Measurements from ENCODE around the gene TMTC2.
"Not testable (repeated sequence)": the region's sequence is repeated elsewhere in the genome, so short reads cannot be mapped to it uniquely, and the experiment has no call there.

The TMTC2 gene

DNA sequence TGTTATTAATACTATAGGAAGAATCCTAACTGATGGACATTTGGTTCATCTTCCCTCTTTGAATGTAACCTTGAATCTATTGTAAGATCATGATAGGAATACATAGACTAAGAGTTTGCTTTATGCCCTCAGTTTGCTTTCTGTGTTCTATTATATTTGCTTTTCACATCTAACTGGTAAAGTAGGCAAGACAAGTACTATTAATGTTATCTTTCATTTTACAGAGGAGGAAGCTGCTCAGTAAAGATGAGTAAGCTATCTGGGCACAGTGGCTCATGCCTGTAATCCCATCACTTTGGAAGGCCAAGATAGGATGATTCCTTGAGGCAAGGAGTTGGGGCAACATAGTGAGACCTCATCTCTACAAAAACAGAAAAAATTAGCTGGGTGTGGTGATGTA, 103.0 kb downstream of the TMTC2 start:
- no peak for DNase-seq (ENCODE audit: low spot score)

DNA sequence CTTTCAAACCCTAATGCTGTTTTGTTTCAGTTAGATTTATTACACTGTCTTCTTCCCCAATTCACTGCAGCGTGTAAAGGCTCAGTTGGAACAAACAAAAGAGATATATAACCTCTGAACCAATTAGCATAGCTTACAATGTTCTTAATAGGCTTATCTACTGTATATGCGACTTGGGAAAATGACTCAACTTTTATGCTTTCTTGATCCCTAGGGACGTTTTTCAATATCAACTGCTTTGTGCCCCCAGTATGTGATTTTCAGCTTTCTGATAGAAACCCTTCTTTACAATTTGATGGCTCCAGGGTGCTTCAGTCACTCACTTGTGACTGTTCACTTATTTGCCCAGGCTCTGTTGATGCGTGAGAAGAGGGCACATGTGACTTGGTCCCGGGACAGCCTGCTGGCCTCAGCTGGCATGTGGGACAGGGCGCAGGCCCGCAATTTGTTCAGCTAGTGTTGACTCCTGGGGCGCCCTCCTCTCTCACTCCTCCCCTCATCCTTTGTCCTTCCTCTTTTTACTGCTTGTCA, 107.1 kb downstream of the TMTC2 start:
- no peak for DNase-seq (ENCODE audit: low spot score)

DNA sequence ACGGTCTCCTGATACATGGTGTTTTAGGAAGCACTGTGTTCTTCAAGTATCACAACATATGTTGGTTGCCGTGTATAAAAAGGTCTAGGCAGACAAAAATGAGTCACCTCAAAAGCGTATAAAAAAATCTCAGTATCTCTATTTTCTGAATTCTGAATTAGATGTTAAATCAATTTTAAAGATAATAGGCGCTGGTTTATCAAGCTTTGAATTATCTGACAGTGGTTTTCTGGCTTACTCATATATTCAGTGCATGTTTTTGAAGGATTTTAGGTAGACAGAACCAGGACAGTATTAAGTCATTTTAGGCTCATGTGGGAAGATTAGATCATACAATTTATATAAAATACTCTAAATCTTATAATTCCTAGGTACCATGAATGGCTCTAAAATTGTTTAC, 110.8 kb downstream of the TMTC2 start:
- DNase-seq (ENCODE audit: low spot score): no peak

DNA sequence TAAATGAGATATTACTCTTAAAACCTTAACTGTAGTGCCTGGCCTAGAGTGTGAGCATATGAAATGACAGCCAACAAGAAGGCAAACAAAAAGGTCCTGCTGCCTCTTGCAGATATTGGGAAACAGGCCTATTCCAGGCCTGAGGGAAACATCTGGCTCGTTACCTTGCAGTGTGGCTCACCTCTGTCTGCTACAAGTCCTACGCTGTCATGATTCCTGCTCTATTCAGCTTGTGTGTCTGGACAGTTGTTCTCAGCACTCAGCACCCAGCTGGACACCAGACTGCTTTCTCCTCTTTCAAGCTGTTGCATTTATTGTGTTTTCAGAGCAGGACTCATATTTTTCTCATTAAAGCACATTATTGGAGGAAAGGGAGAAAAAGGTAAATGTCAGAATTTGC, 113.5 kb downstream of the TMTC2 start:
- no peak for DNase-seq (ENCODE audit: low spot score)

DNA sequence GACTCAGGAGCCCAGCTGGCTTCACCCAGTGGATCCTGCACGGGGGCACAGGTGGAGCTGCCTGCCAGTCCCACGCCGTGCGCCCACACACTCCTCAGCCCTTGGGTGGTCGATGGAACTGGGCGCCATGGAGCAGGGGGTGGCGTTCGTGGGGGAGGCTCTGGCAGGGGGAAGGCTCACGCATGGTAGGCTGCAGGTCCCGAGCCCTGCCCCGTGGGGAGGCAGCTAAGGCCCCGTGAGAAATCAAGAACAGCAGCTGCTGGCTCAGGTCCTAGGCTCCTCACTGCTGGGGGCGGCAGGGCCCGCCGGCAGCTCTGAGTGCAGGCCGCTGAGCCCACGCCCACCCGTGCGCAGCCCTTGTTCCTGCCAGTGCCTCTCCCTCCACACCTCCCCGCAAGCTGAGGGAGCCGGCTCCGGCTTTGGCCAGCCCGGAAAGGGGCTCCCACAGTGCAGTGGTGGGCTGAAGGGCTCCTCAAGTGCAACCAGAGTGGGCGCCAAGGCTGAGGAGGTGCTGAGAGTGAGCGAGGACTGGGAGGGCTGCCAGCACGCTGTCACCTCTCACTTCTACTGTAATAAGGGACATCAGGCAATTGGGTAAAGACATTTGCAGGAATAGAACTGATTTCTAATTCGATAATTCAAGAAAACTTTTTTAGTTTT, 115.4 kb downstream of the TMTC2 start:
- DNase-seq (ENCODE audit: low spot score): no peak

DNA sequence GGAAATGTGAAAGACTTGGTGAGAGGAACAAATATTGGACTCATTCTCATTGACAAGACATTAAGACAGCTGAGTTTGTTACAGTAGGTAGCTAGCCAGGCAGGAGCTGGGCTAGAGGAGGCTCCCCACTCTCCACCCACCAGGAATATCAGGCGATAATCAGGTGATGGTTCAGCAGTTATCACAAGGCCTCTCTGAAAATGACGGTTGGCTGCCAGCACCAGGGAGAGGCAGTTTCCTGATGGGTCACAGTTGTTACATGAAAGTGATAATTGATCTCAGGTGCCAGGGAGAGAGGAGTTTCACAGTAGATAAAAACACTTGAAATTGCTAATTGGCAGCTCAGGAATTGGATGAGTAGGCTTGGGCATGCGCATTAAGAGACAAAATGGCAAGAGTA, 116.5 kb downstream of the TMTC2 start:
- DNase-seq (ENCODE audit: low spot score): no peak

DNA sequence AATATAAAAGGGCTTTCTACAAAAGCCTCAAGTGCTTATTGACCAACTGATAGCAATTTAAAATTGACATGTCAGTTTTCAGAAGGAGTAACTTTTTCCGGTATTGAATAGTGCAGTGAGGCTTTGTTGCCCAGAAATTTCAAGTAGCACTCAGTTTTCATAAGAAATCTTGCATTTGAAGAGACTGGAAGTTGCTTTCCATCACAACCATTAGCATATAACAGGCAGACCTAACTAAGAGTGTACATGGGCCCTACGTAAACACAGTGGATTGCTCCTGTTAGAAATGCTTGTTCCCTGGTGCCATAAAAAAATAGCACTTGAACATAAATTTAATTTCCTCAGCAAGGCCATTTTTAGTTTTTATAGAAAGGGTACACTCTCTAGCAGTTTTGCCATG, 117.9 kb downstream of the TMTC2 start:
- DNase-seq (ENCODE audit: low spot score): no peak

DNA sequence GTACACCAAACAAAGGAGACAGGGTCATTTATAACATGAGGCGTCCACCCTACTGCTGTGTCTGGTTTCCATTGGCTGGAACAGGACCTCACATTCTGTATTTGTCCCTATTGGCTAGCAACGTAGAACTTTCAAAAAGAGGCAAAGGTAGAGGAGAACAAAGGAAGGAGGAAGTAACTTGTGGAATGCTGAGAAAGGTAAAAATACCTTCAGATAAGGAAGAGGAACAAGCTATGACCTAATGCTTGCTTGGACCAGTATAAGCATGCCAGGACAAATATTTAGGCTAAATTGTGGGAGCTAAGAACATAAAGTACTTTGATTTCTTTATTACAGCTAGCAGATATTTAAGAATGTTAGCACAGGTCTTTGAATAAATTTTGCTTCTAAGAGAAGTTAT, 118.3 kb downstream of the TMTC2 start:
- not testable (repeated sequence) for DNase-seq (ENCODE audit: low spot score)

DNA sequence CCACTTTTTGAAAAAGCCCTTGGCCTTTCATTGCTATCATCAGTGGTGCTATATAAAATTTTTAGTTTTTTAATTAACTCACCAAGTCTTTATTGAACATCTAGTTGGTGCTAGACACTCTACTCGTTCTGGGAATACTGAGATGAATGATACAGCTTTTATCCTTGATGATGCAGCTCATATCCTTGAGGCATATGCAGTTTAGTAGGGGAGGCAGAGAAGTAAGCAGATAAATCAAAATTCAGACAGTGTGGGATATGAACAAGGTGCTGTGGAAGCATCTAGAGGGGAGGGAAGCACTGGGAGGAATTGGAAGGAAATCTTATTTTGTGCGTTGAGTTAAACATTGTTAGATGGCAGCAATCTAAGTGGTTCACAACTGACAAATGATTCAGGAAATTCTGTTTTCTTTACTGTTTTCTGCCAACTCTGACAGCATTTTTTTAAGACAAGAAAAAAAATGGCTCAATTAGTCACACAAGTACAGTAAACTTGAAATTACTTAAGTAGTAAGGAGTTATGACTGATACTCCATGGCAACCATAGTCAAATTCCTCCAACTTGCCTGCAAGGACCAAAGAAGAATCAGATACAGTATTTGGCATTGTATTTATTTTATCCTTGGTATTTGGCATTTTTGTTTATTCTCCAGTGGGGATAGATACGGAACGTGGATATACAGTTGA, 119.2 kb downstream of the TMTC2 start:
- DNase-seq (ENCODE audit: low spot score): no peak

DNA sequence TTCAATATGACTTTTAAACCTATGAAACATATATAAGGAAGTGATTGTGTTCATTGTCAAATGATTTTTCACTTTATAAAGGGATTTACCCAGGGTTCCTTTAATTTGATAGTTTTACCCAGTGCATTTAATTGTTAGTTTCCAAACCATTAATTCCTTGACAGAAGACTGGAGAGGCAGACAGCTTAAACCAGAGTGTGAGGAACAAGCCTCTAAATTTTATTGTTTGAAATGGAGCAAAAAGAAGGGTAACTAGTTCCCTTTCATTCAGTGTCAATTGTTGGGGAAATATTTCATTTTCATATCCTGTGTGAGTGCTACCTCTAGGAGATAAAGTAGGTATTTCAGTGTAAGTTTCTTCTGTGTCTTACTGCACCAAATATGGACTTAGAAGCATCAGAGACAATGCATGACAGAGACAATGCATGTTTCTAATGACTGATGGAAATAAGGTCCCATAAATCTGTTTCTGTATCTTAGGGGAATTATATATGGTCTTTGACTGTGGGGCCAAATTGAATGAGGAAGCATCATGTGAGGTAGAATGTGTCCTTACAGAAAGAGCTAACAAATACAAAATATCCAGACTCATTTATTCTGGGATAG, 120.5 kb downstream of the TMTC2 start:
- no peak for DNase-seq (ENCODE audit: low spot score)

DNA sequence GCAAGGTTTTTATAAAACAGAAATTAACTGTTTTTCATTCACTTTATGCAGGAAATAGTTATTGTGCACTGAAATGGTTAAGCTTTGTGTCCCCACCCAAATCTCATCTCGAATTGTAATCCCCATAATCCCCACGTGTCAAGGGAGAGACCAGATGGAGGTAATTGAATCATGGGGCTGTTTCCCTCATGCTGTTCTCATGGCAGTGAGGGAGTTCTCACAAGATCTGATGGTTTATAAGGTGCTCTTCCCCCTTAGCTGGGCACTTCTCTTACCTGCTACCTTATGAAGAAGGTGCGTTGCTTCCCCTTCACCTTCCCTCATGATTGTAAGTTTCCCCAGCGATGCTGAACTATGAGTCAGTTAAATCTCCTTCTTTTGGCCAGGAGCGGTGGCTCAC, 123.9 kb downstream of the TMTC2 start:
- DNase-seq (ENCODE audit: low spot score): no peak

DNA sequence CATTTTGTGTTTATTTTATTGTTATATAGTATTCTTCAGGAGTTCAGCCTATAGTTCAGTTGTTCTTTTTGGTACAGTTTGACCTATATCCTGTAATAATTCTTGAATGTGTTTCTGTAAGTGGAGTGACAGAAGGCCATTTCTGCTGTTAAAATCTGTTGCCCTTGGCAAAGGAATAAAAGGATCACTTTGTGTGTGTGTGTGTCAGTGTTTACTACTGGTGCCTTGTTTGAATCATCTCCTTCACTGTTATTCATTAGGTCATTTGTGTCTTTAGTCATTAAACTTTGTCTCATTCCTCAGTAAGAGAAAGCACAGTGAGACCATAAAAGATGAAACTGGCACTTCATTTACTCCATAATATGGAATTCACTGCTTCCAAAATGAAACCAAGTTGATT, 130.7 kb downstream of the TMTC2 start:
- no peak for DNase-seq (ENCODE audit: low spot score)

DNA sequence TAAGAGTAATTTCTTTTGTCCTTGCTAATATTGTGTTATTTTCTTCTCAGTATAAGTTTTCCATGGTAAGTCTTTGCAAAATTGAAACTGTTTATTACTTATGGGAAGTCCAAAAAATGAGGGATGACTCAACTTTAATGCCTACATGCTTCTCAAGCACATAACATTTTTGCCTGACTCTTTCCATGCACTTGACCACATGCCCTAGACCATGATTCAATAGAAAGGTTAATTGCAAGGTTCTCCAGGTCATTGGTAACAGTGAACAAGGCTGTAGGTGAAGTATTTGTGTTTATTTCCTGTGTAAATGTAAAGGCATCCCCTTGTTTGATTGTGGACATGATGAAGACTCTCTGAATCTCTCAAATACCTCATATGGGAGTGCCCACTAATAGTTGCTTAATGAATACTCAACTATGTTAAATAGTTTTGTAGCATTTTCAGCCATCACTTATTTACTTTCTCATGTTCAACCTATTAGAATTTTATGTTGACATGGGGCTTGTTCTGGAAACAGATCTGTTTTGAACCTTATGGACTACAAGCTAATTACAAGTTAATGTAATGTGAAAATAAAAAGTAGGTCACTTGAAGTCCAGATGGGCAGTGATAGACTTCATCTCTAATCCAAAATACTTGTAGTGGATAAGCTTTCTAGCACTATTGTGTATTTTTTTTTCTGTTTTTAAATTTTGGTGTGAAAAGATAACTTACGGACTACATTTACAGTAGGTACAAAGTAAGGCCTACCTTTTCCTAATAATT, 131.7 kb downstream of the TMTC2 start:
- no peak for DNase-seq (ENCODE audit: low spot score)

DNA sequence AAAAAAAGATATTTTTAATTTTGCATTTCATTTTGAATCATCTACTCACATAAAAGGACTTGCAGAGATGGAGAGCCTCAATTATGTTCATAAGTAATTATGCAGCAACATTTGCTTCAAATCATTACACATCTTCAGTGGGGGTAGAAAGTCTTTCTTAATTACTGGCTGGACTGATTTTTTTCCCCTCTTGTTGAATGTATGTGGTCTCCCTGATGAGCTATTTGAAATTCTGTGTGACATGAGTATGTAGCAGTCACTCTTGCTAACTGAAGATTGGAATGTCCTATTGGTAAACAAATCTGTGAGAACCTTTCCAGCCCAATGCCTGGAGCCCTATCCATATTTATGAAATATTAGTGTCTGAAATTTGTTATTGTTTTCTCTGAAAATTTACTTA, 139.8 kb downstream of the TMTC2 start:
- DNase-seq (ENCODE audit: low spot score): no peak

DNA sequence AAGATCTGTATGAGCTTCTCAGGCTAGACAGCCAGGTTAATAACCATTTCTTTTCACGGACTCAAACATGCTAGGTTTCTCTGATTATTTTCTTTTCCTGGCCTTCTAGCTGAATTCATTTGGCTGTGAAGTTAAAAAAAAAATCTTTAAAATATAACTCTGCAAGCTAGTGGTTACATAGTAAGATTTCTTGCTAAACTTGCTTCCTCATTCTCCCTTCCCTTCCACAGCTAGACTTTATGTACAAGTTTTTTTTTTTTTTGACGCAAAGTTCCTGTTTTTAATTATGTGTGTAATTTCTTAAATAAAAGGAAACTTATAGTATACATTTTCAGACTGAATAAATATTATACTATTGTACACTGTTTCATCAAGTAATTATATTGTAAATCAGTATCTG, 145.4 kb downstream of the TMTC2 start:
- no peak for DNase-seq (ENCODE audit: low spot score)

DNA sequence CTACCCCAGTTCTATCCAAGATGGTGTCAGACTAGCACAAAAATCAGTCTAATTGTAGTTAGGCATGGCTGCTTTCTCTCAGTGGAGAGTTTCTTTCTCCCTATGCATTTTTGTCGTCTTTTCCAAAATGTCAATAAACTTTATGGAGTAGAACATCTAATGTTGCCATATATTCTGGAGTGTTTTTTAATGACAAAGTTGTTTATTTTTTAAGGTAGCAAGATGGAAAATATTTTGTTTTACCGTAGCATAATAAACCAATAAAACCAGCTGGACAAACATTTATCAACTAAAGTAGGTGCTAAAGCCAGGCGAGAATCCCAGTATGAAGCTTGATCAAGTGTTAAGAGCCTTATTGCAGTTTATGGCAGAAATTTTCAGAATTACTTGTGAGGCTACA, 146.3 kb downstream of the TMTC2 start:
- DNase-seq (ENCODE audit: low spot score): no peak

DNA sequence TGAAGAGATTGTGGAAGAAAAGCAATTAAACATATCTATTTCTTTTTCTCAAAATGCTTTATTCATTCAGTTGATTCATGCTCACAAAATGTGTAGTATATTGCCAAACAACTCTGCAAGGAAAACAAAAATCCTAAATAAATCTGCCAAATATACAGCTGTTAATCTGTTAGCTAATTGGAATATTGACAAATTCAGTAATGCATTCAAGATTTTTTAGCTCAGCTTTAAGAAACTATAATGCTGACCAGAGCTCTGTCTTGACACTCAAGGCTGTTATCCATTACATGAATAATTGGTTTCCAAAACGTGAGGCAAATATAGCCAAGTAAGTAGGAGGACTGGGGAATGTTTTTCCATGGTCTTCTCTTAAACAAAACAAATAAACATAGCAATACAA, 146.8 kb downstream of the TMTC2 start:
- no peak for DNase-seq (ENCODE audit: low spot score)

DNA sequence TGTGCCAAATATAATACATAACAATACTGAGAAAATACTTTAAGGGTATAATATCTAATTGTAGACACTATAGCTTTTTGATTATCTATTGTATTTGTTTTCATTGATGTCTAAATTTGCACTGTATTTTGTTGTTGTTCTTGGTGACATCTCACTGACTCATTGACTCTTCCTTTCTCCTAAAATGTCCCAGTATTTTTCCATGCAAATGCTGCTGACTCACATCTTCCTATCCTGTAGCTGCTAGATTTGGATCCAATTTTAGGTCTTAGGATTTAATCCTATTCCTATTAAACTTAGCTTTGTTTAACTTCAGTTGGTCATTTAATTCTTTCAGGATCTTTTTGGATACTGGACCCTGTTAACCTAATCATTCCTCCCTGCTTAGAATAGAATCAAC, 148.5 kb downstream of the TMTC2 start:
- DNase-seq (ENCODE audit: low spot score): peak; percentile 62

DNA sequence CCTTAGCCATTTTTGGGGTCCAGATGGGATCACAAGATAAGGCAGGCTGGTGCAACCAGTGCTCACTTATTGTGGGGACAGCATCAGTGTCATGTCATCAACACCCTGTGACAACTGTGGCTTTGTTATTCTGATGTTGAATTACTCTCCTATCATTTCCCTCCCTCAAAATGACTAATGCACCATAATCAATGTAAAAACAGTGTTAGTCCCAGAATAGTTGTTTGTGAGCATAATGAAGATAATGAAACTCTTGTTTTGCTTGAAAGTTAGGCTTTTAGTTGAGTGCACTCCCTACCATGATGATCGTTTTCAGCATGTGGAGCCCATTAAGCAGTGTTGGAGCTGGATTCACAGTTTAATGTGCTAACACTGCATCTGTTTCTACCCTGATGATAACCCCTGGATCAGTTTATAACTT, 151.4 kb downstream of the TMTC2 start:
- no peak for DNase-seq (ENCODE audit: low spot score)

DNA sequence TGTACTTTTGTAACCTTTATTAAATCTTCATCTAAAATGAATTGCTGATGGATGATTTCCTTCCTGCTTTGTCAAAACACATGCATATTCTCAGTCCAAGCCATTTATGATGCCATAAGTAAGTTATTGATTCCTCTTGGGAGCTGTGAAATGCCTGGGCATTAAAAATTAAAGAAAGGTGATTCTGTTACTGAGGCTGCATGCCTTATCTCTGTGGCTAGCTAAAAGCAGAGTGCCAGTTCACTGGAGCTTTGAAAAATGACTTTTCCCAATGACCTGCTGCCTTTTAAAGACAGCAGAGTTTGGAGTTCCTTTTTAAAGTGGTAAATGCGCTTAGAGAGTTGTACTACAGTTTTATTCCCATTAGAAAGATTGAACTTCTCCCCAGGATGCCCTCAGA, 152.1 kb downstream of the TMTC2 start:
- no peak for DNase-seq (ENCODE audit: low spot score)

DNA sequence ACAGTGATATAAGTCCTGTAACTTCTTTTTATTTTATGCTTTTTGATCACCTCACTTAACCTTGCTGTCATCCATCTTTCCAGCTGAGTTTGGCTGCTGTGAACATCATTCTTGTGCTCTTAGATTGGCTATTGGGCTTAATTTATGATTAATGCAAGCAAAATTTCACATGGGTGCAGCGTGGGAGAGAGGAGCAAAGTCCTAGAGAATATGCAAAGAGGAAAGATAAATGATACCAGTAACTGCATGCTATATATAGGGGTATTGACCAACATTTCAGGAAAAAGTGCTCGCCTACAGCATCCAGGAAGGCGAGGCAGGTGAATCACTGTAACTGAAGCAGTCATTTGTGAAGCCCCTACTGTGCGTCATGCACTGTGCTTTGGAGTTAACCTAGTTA, 153.1 kb downstream of the TMTC2 start:
- DNase-seq (ENCODE audit: low spot score): no peak

DNA sequence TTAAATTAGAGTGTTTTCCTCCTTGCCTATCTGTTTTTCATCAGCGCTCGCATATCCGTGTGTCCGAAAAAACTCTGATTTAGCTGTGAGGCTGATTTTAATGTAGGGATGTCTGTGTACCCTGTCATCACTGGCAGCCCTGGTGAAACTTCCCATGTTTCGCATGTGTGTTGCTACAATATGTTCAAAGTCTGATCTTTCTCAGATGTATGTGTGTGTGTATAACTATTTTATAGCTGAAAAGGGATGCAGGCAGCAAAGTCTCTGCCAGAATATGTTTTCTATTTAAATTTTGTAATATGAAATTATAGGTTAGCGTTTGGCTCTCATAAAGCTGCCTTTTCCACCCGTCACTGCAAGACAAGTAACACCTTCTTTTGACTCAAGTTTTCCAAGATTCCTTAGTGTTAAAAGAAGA, 154.8 kb downstream of the TMTC2 start:
- no peak for DNase-seq (ENCODE audit: low spot score)

DNA sequence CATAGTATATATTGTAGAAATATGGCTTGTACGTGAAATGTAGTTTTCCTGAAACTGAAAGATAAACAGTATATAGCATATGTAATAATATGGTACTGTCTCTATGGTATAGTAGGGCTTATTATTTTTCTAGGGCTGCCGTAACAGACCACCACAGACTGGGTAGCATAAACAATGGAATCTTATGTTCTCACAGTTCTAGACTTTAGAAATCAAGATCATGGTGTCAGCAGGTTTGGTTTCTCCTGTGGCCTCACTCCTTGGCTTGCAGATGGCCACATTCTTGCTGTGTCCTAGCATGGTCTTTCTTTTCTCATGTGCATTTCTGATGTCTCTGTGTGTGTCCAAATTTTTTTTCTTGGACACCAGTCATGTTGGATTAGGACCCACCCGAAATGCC, 155.8 kb downstream of the TMTC2 start:
- DNase-seq (ENCODE audit: low spot score): no peak
